ENCODE data around the gene CHCT1.

DNA sequence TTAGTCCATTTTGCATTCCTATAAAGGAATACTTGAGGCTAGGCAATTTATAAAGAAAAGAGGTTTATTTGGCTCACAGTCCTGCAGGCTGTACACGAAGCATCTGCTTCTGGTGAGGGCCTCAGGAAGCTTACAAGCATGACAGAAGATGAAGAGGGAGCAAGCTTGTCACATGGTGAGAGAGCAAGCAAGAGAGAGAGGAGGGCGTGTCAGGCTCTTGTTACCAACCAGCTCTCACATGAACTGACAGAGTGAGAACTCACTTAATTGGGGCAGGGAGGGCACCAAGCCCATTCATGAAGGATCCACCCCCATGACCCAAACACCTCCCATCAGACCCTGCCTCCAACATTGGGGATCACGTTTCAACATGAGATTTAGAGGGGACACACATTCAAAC is 1.6 kb downstream of the CHCT1 start:
- TF ChIP-seq, protein P1, sequence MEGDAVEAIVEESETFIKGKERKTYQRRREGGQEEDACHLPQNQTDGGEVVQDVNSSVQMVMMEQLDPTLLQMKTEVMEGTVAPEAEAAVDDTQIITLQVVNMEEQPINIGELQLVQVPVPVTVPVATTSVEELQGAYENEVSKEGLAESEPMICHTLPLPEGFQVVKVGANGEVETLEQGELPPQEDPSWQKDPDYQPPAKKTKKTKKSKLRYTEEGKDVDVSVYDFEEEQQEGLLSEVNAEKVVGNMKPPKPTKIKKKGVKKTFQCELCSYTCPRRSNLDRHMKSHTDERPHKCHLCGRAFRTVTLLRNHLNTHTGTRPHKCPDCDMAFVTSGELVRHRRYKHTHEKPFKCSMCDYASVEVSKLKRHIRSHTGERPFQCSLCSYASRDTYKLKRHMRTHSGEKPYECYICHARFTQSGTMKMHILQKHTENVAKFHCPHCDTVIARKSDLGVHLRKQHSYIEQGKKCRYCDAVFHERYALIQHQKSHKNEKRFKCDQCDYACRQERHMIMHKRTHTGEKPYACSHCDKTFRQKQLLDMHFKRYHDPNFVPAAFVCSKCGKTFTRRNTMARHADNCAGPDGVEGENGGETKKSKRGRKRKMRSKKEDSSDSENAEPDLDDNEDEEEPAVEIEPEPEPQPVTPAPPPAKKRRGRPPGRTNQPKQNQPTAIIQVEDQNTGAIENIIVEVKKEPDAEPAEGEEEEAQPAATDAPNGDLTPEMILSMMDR (IDR thresholded peaks at IDR 0.05; ENCODE audit: insufficient read depth, low read length), result no peak
- TF ChIP-seq SPI1 (IDR thresholded peaks at IDR 0.05; ENCODE audit: borderline replicate concordance, low read depth) (no peak), POLR2AphosphoS5 (IDR thresholded peaks at IDR 0.05; ENCODE audit: low read depth) (no peak)
- TF ChIP-seq, protein P2, sequence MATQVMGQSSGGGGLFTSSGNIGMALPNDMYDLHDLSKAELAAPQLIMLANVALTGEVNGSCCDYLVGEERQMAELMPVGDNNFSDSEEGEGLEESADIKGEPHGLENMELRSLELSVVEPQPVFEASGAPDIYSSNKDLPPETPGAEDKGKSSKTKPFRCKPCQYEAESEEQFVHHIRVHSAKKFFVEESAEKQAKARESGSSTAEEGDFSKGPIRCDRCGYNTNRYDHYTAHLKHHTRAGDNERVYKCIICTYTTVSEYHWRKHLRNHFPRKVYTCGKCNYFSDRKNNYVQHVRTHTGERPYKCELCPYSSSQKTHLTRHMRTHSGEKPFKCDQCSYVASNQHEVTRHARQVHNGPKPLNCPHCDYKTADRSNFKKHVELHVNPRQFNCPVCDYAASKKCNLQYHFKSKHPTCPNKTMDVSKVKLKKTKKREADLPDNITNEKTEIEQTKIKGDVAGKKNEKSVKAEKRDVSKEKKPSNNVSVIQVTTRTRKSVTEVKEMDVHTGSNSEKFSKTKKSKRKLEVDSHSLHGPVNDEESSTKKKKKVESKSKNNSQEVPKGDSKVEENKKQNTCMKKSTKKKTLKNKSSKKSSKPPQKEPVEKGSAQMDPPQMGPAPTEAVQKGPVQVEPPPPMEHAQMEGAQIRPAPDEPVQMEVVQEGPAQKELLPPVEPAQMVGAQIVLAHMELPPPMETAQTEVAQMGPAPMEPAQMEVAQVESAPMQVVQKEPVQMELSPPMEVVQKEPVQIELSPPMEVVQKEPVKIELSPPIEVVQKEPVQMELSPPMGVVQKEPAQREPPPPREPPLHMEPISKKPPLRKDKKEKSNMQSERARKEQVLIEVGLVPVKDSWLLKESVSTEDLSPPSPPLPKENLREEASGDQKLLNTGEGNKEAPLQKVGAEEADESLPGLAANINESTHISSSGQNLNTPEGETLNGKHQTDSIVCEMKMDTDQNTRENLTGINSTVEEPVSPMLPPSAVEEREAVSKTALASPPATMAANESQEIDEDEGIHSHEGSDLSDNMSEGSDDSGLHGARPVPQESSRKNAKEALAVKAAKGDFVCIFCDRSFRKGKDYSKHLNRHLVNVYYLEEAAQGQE (IDR thresholded peaks at IDR 0.05; ENCODE audit: insufficient replicate concordance, low read depth), result no peak

All from HL-60 (cell line).